Activated naive CD4-positive, alpha-beta T cell treated with anti-CD3 and anti-CD28 coated beads, Interleukin-2, amount 10 ng/mL, durations not matched to agents 7 days and 5 days (primary cell): Measurements from ENCODE around the gene CHD2.

ENCODE experiments used
- CTCF ChIA-PET: fragments of 350-600 bp; sonication (Branson Sonifier 250); formaldehyde crosslinking; loops from one replicate; lab custom pipeline; 2021; ENCODE audit warnings: antibody characterized with exemption; lab: Charles Lee
- DNase-seq: peaks from one replicate; pipeline ENCODE4 v3.0.0-alpha.2; 2020
- H3K27ac Mint-ChIP-seq: one replicate; pipeline ENCODE4 v1.8.0; 2021; ENCODE audit warnings: mild to moderate bottlenecking, moderate library complexity, mixed read lengths
- H3K27me3 Mint-ChIP-seq: one replicate; pipeline ENCODE4 v1.8.0; 2021; ENCODE audit warnings: mild to moderate bottlenecking, mixed read lengths
- H3K36me3 Mint-ChIP-seq: one replicate; pipeline ENCODE4 v1.8.0; 2021; ENCODE audit warnings: mixed read lengths
- H3K4me1 Mint-ChIP-seq: one replicate; pipeline ENCODE4 v1.8.0; 2021; ENCODE audit warnings: mixed read lengths
- H3K4me3 Mint-ChIP-seq: one replicate; pipeline ENCODE4 v1.8.0; 2021; ENCODE audit warnings: mild to moderate bottlenecking, moderate library complexity, mixed read lengths
- H3K9me3 Mint-ChIP-seq: one replicate; pipeline ENCODE4 v1.8.0; 2021; ENCODE audit warnings: mixed read lengths

The CHD2 gene

GRCh38 chr15:93073465-93073952, 173.4 kb downstream of the CHD2 start:
- Mint-ChIP-seq H3K27ac (no peak overlapping the region), H3K9me3 (no peaks in the 10 kb centered on the region), H3K4me3 (peak overlapping the region; percentile 73), H3K36me3 (peaks cover 2% of the 10 kb centered on the region), H3K27me3 (peaks cover 93% of the 10 kb centered on the region), H3K4me1 (peaks cover 15% of the 10 kb centered on the region)
- CTCF ChIA-PET, result interaction anchor here (2.0 kb wide), 1 partner anchor 14 kb away, joined by 9 read pairs; no protein-coding TSS in a partner anchor
- DNase-seq, result no peak

- no peak for DNase-seq
- peaks cover 15% of the 10 kb centered on the region for H3K4me1 Mint-ChIP-seq
- CTCF ChIA-PET, result interaction anchor here (0.6 to 2.0 kb wide), 3 partner anchors 13 to 1106 kb away, joined by 4 to 9 read pairs (median 6); no protein-coding TSS in a partner anchor
- peaks cover 82% of the 10 kb centered on the region for H3K27me3 Mint-ChIP-seq
- no peak overlapping the region for H3K4me3 Mint-ChIP-seq
- H3K9me3 Mint-ChIP-seq, result no peaks in the 10 kb centered on the region
- peaks cover 2% of the 10 kb centered on the region for H3K36me3 Mint-ChIP-seq
- no peak overlapping the region for H3K27ac Mint-ChIP-seq
Measured at GRCh38 chr15:93074599-93074998, 174.5 kb downstream of the CHD2 start.

DNA sequence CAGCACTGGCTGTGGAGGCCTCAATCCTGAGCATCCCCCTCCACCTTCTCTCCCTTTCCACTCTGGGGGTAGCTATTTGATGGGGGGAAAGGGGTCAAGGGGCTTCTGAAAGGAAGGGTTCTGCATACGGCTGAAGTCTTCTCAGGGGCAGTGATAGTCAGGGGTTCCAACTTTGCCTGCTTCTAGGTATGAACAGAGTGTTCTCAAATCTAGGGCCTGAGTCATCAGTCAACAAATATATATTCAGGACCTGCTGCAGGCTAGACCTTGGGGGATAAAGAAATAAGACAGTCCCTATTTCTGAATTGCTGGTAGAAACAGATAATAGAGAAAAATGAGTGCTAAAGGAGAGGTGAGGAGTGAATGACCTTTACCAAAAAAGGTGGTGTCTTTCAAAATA, 176.1 kb downstream of the CHD2 start:
- CTCF ChIA-PET, result interaction anchor here (1.6 to 2.4 kb wide), 2 partner anchors 12 to 40 kb away, joined by 3 to 11 read pairs; partner anchors contain the start of gene RGMA

DNA sequence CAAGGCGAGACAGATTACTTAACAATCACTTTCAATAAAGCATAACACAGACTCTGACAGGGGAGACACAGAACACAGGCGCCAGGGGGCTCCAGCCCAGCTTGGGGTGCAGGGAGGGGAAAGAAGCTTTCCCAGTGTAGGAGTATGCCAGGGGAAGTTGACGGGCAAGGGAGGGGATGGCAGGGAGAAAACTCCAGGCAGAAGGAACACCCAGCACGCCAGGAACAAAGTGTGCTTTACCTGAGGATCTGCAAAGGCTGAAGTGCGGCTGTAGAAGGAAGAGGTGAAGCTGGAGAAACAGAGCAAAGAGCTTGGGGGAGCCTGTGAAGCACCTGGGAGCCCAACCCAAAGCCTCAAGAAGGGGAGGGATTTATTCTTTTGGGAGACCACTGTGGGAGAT, 176.8 kb downstream of the CHD2 start:
- CTCF ChIA-PET, result interaction anchor here (1.4 to 2.4 kb wide), 3 partner anchors 11 to 1043 kb away, joined by 3 to 11 read pairs (median 4); partner anchors contain the start of gene RGMA
- H3K4me3 Mint-ChIP-seq, result no peak overlapping the region
- peaks cover 73% of the 10 kb centered on the region for H3K27me3 Mint-ChIP-seq
- H3K4me1 Mint-ChIP-seq, result peaks cover 14% of the 10 kb centered on the region
- DNase-seq, result no peak
- peaks cover 1% of the 10 kb centered on the region for H3K36me3 Mint-ChIP-seq
- no peak overlapping the region for H3K27ac Mint-ChIP-seq
- no peaks in the 10 kb centered on the region for H3K9me3 Mint-ChIP-seq

More for the DNA sequence above, 176.1 kb downstream of the CHD2 start:
- Mint-ChIP-seq H3K27me3 (peaks cover 77% of the 10 kb centered on the region), H3K4me1 (peaks cover 15% of the 10 kb centered on the region), H3K4me3 (no peak overlapping the region), H3K9me3 (no peaks in the 10 kb centered on the region), H3K36me3 (peaks cover 2% of the 10 kb centered on the region), H3K27ac (no peak overlapping the region)
- no peak for DNase-seq
